Heart left ventricle (tissue), 13 donors: ENCODE measurements around the gene CD151.

Experiments
- POLR2A ChIP-seq, 2 donors: fragments of 450-650 bp; IDR thresholded peaks; one replicate each; pipeline ENCODE4 v1.6.1; 2017; ENCODE audit warnings: antibody characterized with exemption in 2 of 2, mild to moderate bottlenecking in 2 of 2, moderate library complexity in 2 of 2
- TF ChIP-seq, protein P1 (sequence below), 12 donors: fragments of 200-600 bp; sonication (generic) in 4 of 12; IDR thresholded peaks; one replicate each; pipeline versions ENCODE4 v1.5.0 to v1.8.0; 2018 to 2022; ENCODE audit warnings: antibody characterized with exemption in 12 of 12, mild to moderate bottlenecking in 5 of 12
- donor health status: ischemic (EF 13 %, LVEDD 7.1; RV severe dilation, severe dysfunction).
- donor health status: DM: no; HTN: yes; CAD: no.
- donor health status: DM: no; HTN: no; CAD: no.
- donor health status: ischemic (EF 25% LVEDD 6.9; RV normal size, moderate dysfunction).
- donor health status: ischemic (EF 25% LVEDD 5.7; RV mildly dilated, moderate dysfunction).
- donor health status: ischemic (EF 35%, LVEDD 5.7; RV mildly dilated, moderate dysfunction).
- donor health status: nonischemic (EF 11% LVEDD 7.7; RV severe dilation, severe dysfunction).
- donor health status: DM: yes; HTN: yes; CAD: no.
- donor health status: PGD.
- donor health status: ischemic (EF 29% LVEDD 5.4; RV normal size, mild dysfunction).
- donor health status: nonischemic (EF 23%, LVEDD 6.1; RV moderate dilation, normal function).

- TF ChIP-seq, protein P1, sequence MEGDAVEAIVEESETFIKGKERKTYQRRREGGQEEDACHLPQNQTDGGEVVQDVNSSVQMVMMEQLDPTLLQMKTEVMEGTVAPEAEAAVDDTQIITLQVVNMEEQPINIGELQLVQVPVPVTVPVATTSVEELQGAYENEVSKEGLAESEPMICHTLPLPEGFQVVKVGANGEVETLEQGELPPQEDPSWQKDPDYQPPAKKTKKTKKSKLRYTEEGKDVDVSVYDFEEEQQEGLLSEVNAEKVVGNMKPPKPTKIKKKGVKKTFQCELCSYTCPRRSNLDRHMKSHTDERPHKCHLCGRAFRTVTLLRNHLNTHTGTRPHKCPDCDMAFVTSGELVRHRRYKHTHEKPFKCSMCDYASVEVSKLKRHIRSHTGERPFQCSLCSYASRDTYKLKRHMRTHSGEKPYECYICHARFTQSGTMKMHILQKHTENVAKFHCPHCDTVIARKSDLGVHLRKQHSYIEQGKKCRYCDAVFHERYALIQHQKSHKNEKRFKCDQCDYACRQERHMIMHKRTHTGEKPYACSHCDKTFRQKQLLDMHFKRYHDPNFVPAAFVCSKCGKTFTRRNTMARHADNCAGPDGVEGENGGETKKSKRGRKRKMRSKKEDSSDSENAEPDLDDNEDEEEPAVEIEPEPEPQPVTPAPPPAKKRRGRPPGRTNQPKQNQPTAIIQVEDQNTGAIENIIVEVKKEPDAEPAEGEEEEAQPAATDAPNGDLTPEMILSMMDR (IDR thresholded peaks at IDR 0.05), result no peak
- TF ChIP-seq POLR2A (IDR thresholded peaks at IDR 0.05), result no peak
Measured at GRCh38 chr11:794013-794765, 38.6 kb upstream of the CD151 start.
